Stomach (tissue), 9 donors: ENCODE measurements around the gene COG5. TPM values are rescaled to one million over a fixed set of nuclear protein-coding genes. Genes with fewer than 3 reads are reported as not detected.

Experiments
- DNase-seq, 2 donors: peaks; one replicate each; pipeline versions ENCODE4 v3.0.0 to v3.0.0-alpha.2; 2013 to 2019
- H3K27ac ChIP-seq, 5 donors: fragments of 200-600 bp in 4 of 5; sonication (generic) in 4 of 5; one replicate each; pipeline ENCODE4 v1.5.1; 2013 to 2019; ENCODE audit warnings: mild to moderate bottlenecking in 1 of 5, moderate library complexity in 1 of 5
- H3K27me3 ChIP-seq, 3 donors: fragments of 200-600 bp; sonication (generic); one replicate each; pipeline ENCODE4 v1.5.1; 2017 to 2019; ENCODE audit warnings: mixed run types in 1 of 3
- H3K36me3 ChIP-seq, 4 donors: fragments of 200-600 bp; sonication (generic); 1 replicate in 3 of 4; 2 replicates in 1 of 4; pipeline ENCODE4 v1.5.1; 2016 to 2019
- H3K4me1 ChIP-seq, 4 donors: fragments of 200-600 bp; sonication (generic); one replicate each; pipeline ENCODE4 v1.5.1; 2016 to 2019
- H3K4me3 ChIP-seq, 4 donors: fragments of 200-600 bp; sonication (generic) in 3 of 4; one replicate each; pipeline ENCODE4 v1.5.1; 2016 to 2019; ENCODE audit warnings: mild to moderate bottlenecking in 1 of 4
- H3K9me3 ChIP-seq, 4 donors: fragments of 200-600 bp; sonication (generic); one replicate each; pipeline ENCODE4 v1.5.1; 2016 to 2019
- EP300 ChIP-seq: sonication (generic); formaldehyde crosslinking; IDR thresholded peaks from one replicate; pipeline ENCODE4 v1.6.1; 2017; ENCODE audit warnings: antibody characterized with exemption
- POLR2A ChIP-seq, 4 donors: fragments of 450-650 bp; IDR thresholded peaks; one replicate each; pipeline ENCODE4 v1.6.1; 2016; ENCODE audit warnings: antibody characterized with exemption in 4 of 4, control low read depth in 2 of 4, mild to moderate bottlenecking in 1 of 4, moderate library complexity in 1 of 4
- POLR2AphosphoS5 ChIP-seq, 3 donors: sonication (generic); formaldehyde crosslinking; IDR thresholded peaks; one replicate each; pipeline ENCODE4 v1.6.1; 2016; ENCODE audit warnings: antibody characterized with exemption in 3 of 3
- WGBS, 5 donors: extraction: QIAGEN DNeasy Blood & Tissue Kit in 3 of 5; methylation state at CpG; one replicate each; pipeline versions ENCODE4 v1.1.5 to v1.1.7; 2013 to 2018; 5-methylcytosine and 5-hydroxymethylcytosine counted together
- intact Hi-C: fragments of 100-400 bp; cut with DNase I; formaldehyde crosslinking; loops from one replicate; pipeline ENCODE4 v1.15.1; 2023; ENCODE audit warnings: low total_unique reads
- polyA plus RNA-seq, 3 donors: library from polyadenylated mRNA; stranded (reverse); fragments of 200-250 nt; gene quantifications; one replicate each; pipeline ENCODE4 v1.2.3, GENCODE V29; 2013
- total RNA-seq, 5 donors: library from RNA; depleted of rRNA; stranded (reverse); fragments of >200 nt; gene quantifications; one replicate each; pipeline versions ENCODE4 v1.1.0 to v1.2.3, GENCODE V29; 2014 to 2016
- TF ChIP-seq, protein P1 (sequence below), 7 experiments: fragments of 450-650 bp in 4 of 7; fragments of 200-600 bp in 3 of 7; sonication (generic) in 3 of 7; IDR thresholded peaks; one replicate each; pipeline ENCODE4 v1.5.1; 2016 to 2019; ENCODE audit warnings: antibody characterized with exemption in 7 of 7, control low read depth in 2 of 7, mild to moderate bottlenecking in 1 of 7
- donor health status: healthy with polysubstance abuse.
- donor health status: Bipolar disorder and iron deficiency.
- donor health status: healthy.

COG5 gene
- total and polyA plus RNA-seq, 8 donors, result 5.2 to 285 (median 17.1) TPM

DNA sequence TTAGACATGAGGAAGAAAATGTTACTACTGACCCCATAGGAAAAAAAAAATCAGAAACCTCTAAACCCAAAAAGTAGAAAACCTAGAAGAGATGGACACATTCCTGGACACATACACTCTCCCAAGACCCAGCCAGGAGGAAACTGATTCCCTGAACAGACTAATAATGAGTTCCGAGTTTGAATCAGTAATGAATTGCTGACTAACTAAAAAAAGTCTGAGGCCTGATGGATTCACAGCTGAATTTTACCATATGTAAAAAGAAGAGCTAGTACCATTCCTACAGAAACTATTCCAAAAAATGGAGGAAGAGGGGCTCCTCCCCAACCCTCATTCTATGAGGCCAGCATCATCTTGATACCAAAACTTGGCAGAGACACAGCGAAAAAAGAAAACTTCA lies 319.1 kb downstream of the COG5 start:
- WGBS, 5 donors, result 90 to 100% (median 98%) methylated on average over 2 of the region's 2 CpGs
- Histone ChIP-seq H3K36me3 (peaks cover 0 to 52% (median 42%) of the 10 kb centered on the region in 4 donors), H3K27me3 (no peaks in the 10 kb centered on the region), H3K27ac (no peak overlapping the region), H3K9me3 (peaks cover 0 to 14% (median 5%) of the 10 kb centered on the region in 4 donors), H3K4me3 (no peak overlapping the region), H3K4me1 (no peaks in the 10 kb centered on the region)
- intact Hi-C loops, result no loop called here
- no peak for DNase-seq
- TF ChIP-seq POLR2A (IDR thresholded peaks at IDR 0.05), result no peak
- TF ChIP-seq, protein P1, sequence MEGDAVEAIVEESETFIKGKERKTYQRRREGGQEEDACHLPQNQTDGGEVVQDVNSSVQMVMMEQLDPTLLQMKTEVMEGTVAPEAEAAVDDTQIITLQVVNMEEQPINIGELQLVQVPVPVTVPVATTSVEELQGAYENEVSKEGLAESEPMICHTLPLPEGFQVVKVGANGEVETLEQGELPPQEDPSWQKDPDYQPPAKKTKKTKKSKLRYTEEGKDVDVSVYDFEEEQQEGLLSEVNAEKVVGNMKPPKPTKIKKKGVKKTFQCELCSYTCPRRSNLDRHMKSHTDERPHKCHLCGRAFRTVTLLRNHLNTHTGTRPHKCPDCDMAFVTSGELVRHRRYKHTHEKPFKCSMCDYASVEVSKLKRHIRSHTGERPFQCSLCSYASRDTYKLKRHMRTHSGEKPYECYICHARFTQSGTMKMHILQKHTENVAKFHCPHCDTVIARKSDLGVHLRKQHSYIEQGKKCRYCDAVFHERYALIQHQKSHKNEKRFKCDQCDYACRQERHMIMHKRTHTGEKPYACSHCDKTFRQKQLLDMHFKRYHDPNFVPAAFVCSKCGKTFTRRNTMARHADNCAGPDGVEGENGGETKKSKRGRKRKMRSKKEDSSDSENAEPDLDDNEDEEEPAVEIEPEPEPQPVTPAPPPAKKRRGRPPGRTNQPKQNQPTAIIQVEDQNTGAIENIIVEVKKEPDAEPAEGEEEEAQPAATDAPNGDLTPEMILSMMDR (IDR thresholded peaks at IDR 0.05), result no peak
- no peak for TF ChIP-seq EP300
- no peak for TF ChIP-seq POLR2AphosphoS5 (IDR thresholded peaks at IDR 0.05)

DNA sequence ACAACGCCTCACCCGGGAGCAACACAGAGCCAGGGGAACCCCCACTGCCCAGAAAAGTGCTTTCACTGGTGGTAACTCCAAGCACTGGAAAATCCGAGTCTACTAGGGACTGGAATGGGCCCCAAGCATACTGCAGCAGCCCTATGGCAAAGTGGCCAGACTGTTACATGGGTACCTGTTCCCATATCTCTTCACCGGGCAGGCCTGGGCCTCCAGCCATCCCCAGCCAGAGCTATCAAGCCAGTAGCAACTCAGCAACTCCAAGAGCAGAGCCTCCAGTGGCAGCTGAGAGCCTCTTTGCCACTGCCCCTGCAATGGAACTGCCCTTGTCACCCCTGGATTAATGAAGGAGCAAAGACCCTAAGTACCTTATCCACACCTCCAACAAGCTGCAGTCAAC lies 321.5 kb downstream of the COG5 start:
- intact Hi-C loops, result no loop called here
- H3K4me1 ChIP-seq, result no peaks in the 10 kb centered on the region
- no peak overlapping the region for H3K27ac ChIP-seq
- 94 to 100% (median 97%) methylated on average over 3 to 4 of the region's 4 CpGs for whole genome bisulfite sequencing, 5 donors
- H3K27me3 ChIP-seq, result no peaks in the 10 kb centered on the region
- DNase-seq, result no peak
- peaks cover 0 to 41% (median 29%) of the 10 kb centered on the region in 4 donors for H3K36me3 ChIP-seq
- H3K4me3 ChIP-seq, result no peak overlapping the region
- H3K9me3 ChIP-seq, result peaks cover 0 to 14% (median 5%) of the 10 kb centered on the region in 4 donors
- no peak for TF ChIP-seq POLR2AphosphoS5 (IDR thresholded peaks at IDR 0.05)
- no peak for TF ChIP-seq EP300

DNA sequence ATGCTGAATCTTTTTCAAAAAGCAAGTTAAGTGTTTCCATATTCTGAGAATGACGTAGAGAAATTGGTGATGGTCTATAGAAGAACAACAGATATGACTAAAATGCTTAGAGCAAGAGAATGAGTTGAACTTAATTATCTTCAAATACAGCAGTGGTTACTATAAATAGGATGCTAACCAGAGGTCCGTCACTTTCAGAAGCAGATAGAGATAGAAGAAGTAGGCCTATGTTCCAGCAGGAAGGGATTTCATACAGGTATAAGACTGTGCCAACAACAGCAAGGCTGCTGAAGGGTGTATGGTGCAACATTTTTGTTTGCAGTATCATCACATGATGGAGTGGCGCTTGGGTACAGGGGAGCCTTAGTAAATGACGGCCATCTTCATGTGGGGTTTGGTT lies 326.3 kb downstream of the COG5 start:
- H3K36me3 ChIP-seq, result peaks cover 0 to 17% (median 13%) of the 10 kb centered on the region in 4 donors
- no peaks in the 10 kb centered on the region for H3K27me3 ChIP-seq
- intact Hi-C loops, result no loop called here
- TF ChIP-seq POLR2A (IDR thresholded peaks at IDR 0.05) (no peak), EP300 (no peak), POLR2AphosphoS5 (IDR thresholded peaks at IDR 0.05) (no peak)
- TF ChIP-seq, protein P1 (IDR thresholded peaks at IDR 0.05), result no peak
- H3K4me1 ChIP-seq, result no peaks in the 10 kb centered on the region
- no peak overlapping the region for H3K27ac ChIP-seq
- H3K9me3 ChIP-seq, result no peaks in the 10 kb centered on the region
- H3K4me3 ChIP-seq, result no peak overlapping the region
- DNase-seq, result no peak
- 91 to 97% (median 96%) methylated on average over 4 of the region's 4 CpGs for WGBS, 5 donors

DNA sequence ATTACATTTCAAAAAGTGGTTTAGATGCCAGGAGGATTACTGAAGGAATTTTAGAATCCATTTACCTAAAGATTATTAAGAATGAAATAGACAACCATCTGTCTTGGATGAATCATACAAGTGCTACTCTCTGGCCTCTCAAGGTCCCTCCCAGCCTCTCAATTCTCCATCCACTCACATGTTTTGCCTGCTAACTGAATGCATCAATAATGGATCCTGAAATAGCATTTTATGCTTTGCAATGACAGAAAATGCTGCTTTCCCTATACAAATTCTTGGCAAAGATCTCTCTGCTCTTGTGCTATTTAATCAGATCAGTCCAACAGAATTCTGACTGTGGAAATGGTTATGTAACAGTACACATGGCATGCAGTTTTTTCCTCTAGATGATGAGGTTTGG lies 326.9 kb downstream of the COG5 start:
- Histone ChIP-seq H3K27ac (no peak overlapping the region), H3K36me3 (peaks cover 0 to 17% (median 10%) of the 10 kb centered on the region in 4 donors), H3K9me3 (no peaks in the 10 kb centered on the region), H3K4me1 (no peaks in the 10 kb centered on the region), H3K27me3 (no peaks in the 10 kb centered on the region), H3K4me3 (no peak overlapping the region)
- TF ChIP-seq POLR2AphosphoS5 (IDR thresholded peaks at IDR 0.05), result no peak
- no peak for TF ChIP-seq EP300
- no peak for TF ChIP-seq POLR2A (IDR thresholded peaks at IDR 0.05)
- TF ChIP-seq, protein P1 (IDR thresholded peaks at IDR 0.05), result no peak
- no peak for DNase-seq
- intact Hi-C loops, result no loop called here

DNA sequence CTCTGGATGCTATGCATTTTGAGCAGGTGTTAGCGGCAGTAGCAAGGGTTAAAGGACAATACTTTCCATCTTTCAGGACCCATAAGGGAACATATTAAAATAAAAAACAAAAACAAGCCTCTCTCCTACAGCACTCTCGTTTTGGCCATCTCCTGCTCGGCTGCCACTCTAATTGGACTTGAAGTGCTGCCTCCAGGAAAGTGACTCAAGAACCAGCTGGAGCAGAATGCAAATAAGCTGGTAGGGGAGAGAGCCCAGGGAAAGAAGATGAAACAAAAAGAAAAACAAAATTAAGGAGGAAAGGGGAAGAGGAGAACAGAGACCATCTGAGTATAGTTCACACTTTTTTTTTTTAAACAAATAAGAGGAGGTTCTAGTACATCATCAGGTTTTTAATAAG lies 329.3 kb downstream of the COG5 start:
- Histone ChIP-seq H3K27ac (no peak overlapping the region), H3K9me3 (no peaks in the 10 kb centered on the region), H3K36me3 (peaks cover 0 to 27% (median 13%) of the 10 kb centered on the region in 4 donors), H3K4me1 (no peaks in the 10 kb centered on the region), H3K4me3 (no peak overlapping the region), H3K27me3 (no peaks in the 10 kb centered on the region)
- 75 to 87% (median 84%) methylated on average over 3 of the region's 3 CpGs for WGBS, 5 donors
- no peak for DNase-seq
- no peak for TF ChIP-seq POLR2A (IDR thresholded peaks at IDR 0.05)
- no peak for TF ChIP-seq EP300
- TF ChIP-seq, protein P1 (IDR thresholded peaks at IDR 0.05), result no peak
- no peak for TF ChIP-seq POLR2AphosphoS5 (IDR thresholded peaks at IDR 0.05)
- intact Hi-C loops, result no loop called here
